ENCODE results near the gene PARD6B.

- no peak for TF ChIP-seq RAD21 (conservative IDR thresholded peaks at IDR 0.05)
- TF ChIP-seq CTCF (IDR thresholded peaks at IDR 0.05; ENCODE audit: poor library complexity, severe bottlenecking) = no peak
These were observed 6.0 kb downstream of the PARD6B start for GRCh38 chr20:50737352-50737751.

All from neural cell (in vitro differentiated cells).